GM18511 (cell line): ENCODE measurements around the gene RINT1.
A peak's percentile ranks its signal among the peaks of the same experiment; 100 is the strongest.

Experiments
- ATAC-seq: cut with Tn5 transposase; IDR thresholded peaks from one replicate; pipeline ENCODE4 v1.9.1; 2021; ENCODE audit warnings: mild to moderate bottlenecking, moderate library complexity; ENCODE audit not compliant: unreplicated experiment

Gene RINT1

DNA sequence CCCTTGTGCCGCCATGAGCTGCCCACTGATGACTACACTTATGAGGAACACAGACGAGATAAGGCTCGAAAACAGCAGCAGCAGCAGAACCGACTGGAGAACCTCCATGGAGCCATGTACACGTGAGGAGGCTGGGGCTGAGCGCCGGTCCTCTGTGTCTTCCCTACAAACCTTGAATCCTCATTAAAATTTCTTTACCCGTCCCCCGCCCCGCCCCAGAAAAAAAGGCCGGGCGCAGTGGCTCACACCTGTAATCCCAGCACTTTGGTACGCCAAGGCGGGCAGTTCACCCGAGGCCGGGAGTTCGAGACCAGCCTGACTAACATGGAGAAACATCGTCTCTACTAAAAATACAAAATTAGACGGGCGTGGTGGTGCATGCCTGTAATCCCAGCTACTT is 1.5 kb upstream of the RINT1 start:
- no peak for ATAC-seq

DNA sequence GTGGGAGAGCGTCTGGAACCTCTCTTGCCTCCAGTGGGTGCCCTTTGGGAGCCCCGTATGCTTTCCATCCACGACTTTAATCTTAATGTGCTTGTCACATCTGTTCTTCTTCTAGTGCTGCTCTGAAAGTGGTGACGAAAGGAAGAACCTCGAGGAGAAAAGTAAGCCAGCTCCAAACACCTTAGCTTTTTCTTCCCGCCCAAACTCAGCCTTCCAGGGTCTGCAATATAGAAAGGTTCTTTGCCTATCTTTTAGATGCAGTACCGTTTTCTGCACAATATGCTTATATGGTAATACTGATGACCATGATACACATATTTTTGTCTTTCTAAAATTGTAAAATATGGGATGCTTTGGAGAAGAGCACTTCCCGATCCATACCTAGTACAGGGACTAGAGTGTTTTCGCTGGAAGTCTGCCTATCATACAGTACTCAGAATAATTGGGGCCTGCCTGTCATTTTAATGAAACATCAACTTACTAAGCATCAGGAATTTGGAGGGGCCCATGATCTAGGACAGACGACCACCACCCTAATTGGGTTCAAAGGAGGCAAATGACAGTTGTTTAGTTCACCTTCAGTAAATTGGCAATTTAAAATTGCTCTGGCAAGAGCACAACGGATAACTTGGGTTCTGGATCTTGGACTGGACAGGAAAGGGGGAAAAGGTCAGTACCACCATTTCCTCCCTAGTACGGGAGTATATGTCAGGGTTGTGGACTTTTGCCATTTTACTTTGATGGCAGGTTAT is 884 bp downstream of the RINT1 start:
- no peak for ATAC-seq

DNA sequence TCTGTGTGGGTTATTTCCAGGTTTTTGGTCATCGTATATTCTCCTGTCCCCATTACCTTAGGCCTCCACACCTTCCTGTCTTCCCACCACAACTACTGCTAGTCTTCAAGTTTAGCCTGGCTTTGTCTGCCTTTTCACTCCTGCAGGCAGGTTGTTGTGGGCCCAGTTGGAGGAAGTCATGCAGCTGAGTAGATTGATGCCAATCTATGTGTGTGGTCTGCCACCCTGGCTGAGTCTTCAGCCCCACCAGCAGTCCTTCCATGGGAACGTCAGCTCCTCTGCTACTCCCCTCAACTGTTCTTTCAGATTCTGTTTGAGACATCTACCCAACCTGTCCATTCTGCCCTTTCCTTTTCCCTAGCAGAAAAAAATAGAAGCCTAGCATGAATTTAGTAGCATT is 6.3 kb downstream of the RINT1 start:
- ATAC-seq = no peak

DNA sequence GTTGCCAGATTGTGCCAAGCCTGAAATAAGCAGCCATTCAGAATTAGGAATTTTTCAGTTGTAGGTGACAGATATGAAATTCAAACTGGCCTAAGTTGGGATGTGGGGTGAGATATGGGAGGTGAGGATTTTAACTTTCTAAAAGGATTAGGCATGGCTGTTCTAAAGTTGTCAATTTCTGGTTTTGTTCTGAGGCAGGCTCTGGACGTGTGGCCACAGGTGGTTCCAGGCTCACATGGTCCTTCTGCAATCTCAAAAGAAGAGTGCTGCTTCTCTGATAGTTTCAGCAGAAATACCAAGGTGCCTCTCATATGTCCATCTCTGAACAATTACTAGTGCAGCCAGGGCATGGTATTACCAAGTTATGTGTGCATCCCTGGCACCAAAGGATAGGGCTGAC is 27.9 kb downstream of the RINT1 start:
- no peak for ATAC-seq

DNA sequence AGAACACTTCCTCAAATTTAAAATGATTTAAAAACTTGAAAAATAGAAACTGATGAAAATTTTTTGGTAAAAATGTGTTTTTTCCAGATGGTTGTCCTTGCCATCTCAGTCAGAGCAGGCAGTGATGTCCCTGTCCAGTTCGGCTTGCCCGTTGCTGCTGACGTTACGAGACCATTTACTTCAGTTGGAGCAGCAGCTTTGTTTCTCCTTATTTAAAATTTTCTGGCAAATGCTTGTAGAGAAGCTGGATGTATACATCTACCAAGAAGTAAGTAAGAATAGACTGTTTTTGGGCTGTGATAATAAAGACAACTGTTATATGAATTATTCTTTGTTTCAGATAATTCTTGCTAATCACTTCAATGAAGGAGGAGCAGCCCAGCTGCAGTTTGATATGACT is 33.2 kb downstream of the RINT1 start:
- no peak for ATAC-seq

DNA sequence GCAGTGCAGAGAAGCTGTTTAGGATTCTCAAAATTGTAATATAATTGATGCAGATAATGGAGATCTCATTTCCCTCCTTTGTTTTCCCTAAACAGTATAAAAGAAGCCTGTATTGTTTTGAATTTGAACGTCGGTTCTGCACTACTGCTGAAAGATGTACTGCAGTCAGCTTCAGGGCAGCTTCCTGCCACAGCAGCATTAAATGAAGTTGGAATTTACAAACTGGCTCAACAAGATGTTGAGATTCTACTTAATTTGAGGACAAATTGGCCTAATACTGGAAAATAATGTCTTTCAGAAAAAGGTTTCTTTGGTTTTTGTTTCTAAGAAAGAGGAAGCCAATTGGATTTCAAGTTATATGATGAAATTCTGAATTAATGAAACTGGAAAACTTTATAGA is 35.0 kb downstream of the RINT1 start:
- ATAC-seq = no peak

DNA sequence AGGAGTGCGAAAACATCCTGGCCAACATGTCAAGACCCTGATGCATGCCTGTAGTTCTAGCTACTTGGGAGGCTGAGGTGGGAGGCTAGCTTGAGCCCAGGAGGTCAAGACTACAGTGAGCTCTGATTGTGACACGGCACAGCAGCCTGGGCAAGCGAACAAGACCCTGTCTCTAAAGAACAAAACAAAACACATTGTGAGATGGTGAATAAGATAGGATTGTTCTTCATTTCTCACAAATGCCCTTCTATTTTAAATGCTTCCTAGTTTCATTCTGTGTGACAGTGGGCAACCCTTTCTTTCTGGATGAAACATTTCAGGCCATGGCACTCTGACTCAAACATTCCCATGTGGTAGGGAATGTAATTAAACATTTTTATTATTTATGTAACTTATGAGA is 35.8 kb downstream of the RINT1 start:
- no peak for ATAC-seq

DNA sequence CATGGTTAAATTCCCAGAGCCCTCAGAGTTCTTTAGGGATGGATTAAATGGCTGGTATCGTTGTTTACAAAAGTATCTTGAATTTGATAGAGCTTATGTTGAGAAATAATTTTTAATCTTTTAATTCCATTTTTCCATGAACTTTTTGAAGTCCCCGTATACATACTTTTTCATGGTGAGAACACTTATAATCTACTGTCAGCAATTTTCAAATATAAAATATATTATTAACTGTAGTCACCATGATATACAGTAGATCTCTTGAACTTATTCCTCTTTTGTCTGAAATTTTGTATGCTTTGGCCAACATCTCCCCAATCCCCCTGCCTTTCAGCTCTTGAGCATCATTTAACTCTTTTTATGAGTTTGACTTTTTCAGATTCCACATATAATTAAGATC is 39.9 kb downstream of the RINT1 start:
- ATAC-seq = no peak

DNA sequence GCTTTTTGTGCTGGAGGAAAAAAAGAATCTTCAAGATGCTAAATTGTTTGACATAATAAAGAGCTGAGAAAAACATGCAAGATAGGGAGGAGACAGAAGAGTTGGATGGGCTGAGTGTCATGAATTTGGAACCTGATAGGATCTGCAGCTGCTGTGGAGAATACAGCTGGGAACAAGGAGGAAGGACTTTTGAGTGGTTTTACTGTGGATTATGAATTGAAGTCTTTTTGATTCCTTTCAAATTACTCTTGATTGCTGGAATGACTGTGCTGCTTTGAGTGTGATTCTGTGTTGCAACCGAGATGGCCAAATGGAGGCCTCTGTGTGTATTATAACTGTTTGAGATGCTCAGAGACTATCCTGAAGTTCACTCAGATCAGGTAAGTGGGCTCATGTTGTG is 45.2 kb downstream of the RINT1 start:
- no peak for ATAC-seq

DNA sequence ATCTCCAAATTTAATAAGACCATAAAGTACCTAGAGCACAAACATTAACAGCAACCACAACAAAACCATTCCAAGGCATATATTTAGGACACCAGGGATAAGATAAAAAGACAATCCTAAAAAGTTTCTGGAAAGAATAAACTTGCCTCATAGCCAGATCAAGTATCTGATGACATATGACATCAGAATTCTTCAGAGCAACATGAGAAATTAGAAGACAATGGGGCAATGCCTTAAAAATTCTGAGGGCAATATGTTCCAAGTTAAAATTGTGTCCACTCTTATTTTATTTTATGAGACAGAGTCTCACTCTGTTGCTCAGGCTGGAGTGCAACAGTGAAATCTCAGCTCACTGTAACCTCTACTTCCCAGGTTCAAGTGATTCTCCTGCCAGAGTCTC is 46.5 kb downstream of the RINT1 start:
- no peak for ATAC-seq

DNA sequence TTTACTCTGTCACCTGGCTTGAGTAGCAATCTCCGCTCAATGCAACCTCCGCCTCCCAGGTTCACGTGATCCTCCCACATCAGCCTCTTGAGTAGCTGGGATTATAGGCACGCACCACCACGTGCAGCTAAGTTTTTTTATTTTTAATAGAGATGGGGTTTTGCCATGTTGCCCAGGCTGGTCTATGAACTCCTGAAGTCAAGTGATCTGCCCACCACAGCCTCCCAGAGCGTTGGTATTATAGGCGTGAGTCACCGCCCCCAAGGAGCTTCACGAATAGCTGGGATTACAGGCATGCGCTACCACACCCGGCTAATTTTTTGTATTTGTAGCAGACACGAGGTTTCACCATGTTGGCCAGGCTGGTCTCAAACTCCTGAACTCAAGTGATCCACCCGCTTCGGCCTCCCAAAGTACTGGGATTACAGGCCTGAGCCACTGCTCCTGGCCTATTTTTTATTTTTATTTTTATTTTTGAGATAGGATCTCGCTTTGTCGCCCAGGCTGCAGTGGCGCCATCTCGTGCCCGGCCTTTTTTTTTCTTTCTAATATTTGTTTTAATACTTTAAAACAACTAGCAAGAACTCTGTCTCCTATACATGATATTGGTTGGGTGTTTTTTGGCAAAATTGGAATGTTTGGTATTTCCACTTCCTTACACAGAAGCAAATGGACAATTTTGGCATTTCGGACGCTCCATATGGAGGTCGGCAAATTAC is 48.2 kb downstream of the RINT1 start:
- ATAC-seq = no peak

DNA sequence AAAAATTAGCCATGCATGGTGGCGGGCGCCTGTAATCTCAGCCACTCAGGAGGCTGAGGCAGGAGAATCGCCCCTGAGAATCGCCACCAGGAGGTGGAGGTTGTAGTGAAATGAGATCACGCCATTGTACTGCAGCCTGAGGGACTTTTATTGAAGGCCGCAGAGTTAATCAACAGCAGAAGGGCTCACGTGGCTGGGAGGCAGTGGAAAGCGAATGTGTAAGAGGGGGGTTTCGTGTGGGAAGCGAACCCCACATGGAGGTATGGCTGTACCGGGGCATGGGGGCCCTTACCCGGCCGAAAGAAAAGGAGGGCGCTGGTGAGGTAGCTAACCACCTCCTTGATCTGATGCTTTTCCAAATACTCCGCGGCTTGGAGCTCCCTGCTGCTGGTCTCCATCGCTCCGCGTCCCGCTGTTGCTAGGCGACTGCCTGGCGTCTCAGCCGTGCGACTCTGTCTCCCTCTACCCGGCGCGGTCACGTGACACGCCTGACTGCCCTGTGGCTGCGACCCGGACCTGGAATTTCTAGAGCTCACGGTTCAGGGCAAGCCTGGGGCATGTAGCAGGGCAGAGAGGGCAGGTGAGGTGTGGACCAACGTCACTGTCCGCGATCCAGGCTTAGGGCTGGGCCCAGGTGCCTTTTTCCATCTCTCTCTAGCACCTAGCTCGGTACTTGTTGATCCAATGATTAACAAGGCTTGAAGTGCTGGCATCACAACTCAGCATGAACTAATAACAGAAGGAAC is 49.2 kb downstream of the RINT1 start, which contains the start of gene EFCAB10:
Gene EFCAB10 (minus strand): TSS at position 428 of the 746 bp plus-strand sequence. CDS start 30 bp downstream, at position 398.
- peak; percentile 85 for ATAC-seq

DNA sequence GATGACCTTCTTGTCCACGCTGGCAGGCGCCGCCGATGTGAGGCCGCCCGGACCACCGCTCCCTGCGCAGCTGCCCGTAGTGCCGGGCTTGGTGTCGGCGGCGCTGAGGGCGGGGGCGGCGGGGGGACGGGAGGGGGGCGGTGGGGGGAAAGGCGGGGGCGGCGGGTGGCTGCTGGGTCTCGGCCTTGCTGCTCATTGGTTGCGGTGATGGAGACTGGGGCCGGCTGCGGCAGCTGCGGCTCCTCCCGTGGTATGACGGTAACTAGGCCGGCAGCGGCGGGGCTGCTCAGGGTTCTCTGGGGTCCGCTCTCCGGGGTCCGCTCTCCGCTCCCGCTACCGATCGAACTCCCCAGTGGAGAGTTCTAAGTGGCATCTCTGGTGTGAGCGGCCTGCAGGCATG is 51.1 kb downstream of the RINT1 start:
- ATAC-seq = no peak

DNA sequence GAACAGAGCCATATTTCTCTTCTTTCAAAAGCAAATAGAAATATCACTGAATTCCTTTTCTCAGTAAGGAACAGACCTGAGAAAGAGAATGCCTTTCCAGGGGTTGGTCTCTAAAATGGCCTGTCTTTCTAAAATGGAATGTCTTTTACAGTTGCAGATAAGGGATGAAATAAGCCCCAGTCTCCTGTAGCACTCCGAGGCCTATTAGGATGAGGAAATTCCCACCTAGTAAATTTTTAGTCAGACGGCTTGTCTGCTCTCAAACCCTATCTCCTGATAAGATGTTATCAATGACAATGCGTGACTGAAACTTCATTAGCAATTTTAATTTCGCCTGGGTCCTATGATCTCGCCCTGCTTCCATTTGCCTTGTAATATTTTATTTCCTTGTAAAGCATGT is 52.2 kb downstream of the RINT1 start:
- no peak for ATAC-seq

DNA sequence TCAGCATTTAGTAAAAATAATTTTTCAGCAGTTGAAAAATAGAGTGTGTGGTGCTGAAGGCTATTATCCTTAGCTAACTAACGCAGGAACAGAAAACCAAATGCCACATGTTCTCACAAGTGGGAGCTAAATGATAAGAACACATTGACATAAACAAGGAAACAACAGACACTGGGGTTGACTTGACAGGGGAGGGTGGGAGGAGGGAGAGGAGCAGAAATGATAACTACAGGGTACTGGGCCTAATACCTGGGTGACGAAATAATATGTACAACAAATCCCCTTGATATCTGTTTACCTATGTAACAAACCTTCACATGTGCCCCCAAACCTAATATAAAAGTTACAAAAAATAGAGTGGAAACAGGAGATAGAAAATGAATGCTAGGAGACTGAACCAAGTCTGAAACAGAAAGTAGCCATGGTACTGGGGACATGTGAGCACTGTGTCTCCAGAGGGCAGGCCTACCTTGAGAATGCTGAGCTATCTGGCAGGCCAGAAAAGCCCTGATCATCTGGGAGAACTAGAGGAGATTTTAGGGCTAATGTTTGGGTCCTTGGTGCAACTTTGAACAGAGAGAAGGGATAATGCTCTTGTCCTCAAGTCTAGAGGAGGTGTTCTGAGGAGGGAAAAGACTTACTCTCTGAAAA is 54.0 kb downstream of the RINT1 start:
- ATAC-seq = no peak

DNA sequence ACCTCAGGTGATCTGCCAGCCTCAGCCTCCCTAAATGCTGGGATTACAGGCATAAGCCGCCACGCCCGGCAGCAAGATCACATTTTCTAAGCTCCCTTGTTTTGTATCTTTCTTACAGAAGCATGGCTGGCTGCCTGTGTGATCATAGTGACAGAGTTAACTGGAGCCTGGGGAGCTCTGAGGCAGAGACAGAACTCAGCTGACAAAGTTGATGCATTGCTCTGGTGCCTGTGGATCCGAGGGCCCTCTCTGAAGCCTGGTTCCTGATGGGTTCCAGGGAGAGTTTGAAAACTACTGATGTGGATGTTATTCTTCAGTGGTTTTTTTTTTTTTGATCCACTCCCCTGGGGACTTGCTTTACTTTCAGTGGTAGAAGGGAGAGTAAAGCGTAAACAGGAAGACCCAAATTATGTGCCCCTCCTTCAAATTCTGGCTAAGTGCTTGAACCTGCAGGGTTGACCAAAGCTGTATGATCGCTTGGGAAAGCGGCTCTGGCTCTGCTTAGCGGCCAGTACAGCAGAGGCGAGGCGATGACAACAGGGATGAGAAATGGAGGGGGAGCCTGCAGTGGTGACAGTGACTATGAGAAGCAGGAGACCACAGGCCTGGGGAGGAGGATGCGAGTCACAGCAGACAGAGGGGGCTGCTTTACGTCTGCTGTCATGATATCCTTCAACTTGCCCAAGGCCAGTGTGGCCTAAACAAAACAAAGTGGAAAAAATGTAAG is 56.1 kb downstream of the RINT1 start:
- no peak for ATAC-seq

DNA sequence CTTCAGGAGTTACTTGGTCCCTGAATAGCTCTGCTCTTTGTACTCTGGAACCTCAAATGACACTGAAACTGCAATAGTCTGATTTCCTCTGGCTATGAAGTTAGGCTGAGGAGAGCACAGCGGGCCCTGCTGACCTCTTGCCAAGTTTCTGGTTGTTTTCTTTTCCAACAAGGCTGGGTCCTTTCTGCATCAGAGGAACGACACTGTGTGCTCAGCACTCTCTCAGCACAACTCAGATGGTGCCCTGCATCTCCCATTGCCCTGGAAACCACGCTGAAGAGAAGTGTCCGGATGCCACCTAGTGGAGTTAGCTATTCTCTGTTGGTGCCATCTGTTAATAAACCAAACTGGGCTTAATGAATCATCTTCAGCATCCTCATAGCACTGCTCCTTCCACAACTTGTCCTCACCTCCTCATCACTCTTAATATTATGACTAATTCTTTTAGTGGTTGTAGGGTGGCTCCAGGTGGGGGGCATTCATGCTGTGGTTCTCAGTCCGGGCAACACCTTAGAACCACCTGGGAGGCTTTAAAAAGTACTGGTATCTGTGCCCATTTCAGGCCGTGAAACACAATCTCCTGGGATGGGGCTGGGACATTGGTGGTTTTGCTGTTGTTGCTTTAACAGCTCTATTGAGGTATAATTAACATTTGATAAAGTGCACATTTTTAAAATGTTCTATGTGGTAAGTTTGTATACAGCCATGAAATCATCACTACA is 57.5 kb downstream of the RINT1 start:
- peak; percentile 89 for ATAC-seq

DNA sequence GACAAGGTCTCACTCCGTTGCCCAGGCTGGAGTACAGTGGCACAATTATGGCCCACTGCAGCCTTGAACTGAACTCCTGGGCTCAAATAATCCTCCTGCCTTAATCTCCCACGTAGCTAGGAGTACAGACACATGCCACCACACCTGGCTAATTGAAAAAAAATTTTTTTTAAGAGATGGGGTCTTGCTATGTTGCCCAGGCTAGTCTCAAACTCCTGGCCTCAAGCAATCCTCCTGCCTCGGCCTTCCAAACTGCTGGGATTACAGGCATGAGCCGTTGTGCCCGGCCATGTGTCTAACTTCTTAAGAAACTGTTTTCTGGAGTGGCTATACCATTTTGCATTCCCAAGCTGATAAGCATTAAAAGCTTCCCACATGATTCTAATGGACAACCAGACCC is 58.8 kb downstream of the RINT1 start:
- ATAC-seq = no peak

DNA sequence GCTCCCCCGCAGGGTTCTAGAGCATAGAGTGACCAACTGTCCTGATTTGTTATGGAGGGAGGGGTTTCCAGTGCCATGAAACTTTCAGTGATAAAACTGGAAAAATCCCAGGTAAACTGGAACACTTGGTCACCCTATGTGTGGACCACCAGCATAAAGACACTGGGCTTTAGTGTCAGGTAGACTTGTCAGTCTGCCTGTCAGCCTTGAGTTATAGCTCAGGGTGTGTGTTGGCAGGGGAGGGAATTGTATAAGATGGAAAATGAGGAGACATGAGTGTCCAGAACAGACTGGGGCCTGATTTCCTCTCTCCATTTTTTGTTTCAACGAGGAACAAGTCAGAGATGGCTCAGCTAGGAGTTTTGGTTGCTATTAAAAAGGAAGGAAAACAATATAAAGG is 59.5 kb downstream of the RINT1 start:
- ATAC-seq = no peak

DNA sequence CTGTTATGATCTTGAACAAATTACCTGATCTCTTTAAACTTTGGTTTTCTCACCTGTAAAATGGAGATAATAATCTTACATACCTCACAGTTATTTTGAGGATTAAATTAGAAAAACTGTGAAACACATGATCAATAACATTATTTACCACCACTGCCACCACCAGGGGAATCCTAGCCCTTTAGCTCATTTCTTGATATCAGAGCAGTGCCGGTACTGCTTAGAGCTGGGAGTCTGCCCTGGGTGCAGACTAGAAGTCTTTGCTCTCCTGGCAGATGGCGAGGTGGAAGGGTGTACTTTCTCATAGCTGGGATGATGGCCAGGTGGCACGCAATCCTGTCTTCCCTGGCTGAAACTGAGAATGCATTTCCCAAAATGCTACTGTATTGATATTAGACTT is 62.0 kb downstream of the RINT1 start:
- ATAC-seq = no peak
